Activated CD4-positive, alpha-beta T cell treated with anti-CD3 and anti-CD28 coated beads, Interleukin-2, amount 50 U/mL, for 4 hours (primary cell): ENCODE results near the gene CEP85L.

Source experiments
- DNase-seq, 2 experiments: peaks; one replicate each; pipeline ENCODE4 v3.0.0-alpha.2; 2020

The CEP85L gene

GRCh38 chr6:118574051-118574865 lies 77.1 kb downstream of the CEP85L start:
- no peak for DNase-seq

GRCh38 chr6:118571121-118571520 lies 80.3 kb downstream of the CEP85L start:
- no peak for DNase-seq

DNA sequence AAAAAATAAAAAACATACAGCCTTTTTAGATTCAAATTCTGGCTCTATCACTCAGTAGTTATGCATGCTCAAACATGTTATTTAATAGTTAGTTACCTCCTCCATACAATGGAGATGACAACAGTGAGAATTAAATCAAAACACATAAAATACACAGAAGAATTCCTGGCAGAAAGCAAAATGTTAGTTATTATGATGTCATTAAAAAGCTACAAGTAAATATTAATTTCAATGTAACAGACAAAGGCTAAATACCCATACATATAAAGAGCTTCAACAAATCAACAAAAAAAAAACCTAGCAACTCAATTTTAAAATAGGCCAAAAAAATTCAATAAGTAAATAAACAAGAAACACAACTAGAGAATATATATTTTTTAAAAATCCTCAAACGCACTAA lies 81.9 kb downstream of the CEP85L start:
- DNase-seq: no peak

GRCh38 chr6:118567974-118568373 lies 83.4 kb downstream of the CEP85L start:
- DNase-seq: no peak

- no peak for DNase-seq
These were observed 86.0 kb downstream of the CEP85L start for GRCh38 chr6:118565311-118565960.

DNA sequence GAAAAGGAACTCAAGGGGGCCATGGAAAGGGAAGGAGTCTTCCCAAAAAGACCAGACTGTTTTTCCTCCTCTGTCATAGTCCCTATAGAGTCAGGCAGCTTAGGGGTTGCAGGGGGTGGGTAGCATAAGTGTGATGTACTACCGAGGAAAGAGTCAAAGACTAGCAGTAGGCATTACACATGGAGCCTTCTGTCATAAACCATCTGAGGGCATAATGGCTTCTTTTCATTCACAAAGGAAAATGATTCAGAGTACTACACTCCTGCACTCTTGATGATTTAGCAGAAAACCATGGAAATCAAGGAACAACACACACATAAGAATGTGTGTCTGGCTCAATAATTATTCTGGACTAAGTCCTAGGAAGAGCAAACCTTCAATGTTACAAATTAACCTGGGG lies 88.4 kb downstream of the CEP85L start:
- no peak for DNase-seq

- no peak for DNase-seq
These were observed 89.1 kb downstream of the CEP85L start for GRCh38 chr6:118562248-118562647.

- no peak for DNase-seq
These were observed 91.7 kb downstream of the CEP85L start for GRCh38 chr6:118559659-118560058.

DNA sequence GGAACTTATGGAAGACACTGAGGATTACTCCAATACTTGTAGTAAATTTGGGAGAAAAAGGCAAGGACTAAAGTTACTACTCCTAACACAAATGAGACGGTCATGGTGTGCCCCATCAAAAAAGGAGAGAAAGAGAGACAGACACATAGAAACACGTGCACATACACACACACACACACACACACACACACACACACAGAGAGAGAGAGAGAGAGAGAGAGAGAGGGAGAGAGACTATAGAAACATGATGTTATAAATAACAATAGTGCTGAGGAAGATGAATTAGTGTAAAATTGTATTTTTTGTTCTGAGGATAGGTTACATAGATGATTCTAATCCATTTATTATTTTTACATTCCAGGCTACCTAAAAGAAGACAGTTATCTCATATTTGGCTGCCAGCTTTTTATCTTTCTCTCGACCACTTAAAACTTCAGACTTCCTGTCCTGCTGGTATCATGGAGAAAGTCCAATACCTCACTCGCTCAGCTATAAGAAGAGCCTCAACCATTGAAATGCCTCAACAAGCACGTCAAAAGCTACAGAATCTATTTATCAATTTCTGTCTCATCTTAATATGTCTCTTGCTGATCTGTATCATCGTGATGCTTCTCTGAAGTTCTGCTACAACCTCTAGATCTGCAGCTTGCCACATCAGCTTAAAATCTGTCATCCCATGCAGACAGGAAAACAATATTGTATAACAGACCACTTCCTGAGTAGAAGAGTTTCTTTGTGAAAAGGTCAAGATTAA lies 92.8 kb downstream of the CEP85L start:
- DNase-seq: no peak

DNA sequence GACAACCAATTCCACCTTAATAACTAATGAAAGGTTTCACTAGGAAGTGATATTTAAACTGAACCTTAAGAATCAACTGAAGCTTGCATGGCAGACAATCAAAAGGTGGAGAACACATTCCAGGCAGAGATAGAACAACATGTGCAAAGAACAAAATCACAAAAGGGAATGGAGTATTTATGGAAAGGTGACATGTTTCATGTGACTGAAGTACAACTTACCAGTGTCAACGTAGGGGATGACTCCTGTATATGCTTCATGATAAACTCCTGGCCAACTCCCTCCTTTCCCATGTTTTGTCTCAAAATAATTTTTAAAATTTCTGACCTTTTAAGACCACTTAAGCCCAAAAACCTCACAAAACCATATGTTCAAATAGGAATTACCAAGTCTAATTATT lies 96.7 kb downstream of the CEP85L start:
- no peak for DNase-seq

DNA sequence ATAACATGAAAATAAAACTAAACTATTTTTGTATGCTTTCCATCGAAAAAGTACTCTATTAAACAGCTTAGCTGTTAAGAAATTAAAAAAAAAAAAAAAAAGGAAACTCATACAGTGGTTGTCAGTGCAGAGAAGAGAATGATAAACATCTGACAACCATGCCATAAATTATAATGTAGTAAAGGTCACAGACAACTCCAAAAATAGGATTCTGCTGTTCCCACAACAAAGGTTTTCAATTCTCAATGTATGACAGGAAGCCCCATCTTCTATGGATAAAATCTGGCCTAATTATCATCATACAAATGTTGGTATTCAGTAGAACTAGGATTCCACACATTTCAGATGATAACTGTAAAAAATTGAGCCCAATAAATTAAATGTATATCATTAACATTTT lies 98.3 kb downstream of the CEP85L start:
- no peak for DNase-seq

DNA sequence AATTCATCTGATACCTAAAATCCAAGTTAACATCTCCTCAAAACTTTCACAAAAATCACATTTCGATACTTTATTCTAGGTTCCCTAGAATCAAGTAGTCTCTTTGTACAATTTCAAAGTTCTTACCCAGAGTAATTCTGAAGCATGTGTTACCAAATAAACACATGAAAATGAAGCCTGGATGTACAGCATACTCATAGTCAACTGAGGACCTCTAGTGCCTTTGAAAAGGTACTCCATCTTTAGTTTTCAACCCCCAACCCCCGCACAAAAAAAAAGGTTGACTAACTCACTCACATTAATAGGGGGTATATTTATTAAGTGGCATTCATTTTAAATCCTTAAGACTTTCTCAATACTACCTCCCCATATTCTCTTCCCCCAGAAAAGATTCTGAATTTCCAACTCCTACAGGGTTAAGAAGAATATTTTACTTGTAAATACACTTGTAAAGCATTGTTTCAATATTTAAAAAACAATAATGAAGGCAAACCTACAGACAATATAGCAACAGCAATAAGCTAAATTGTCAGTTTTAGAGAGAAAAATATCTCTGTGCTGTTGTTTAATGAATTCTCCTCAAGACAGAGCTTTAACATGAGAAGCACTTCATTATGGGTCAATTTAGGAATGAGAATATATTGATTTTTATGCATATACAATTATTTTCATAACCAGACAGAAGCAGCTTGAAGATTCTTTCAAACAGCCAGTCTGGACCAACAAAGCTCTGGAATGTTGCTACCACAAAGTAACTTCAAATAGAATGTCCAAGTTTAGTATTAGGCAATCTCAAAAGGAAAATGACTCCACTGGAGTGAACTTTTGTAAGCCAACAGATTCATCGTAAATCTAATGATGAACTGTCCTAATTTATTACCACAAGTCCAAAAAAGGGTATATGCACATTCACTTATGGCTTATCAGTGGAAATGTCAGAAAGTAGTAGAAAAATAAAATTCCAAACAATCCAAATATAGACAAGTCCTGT lies 100.0 kb downstream of the CEP85L start:
- DNase-seq: no peak

DNA sequence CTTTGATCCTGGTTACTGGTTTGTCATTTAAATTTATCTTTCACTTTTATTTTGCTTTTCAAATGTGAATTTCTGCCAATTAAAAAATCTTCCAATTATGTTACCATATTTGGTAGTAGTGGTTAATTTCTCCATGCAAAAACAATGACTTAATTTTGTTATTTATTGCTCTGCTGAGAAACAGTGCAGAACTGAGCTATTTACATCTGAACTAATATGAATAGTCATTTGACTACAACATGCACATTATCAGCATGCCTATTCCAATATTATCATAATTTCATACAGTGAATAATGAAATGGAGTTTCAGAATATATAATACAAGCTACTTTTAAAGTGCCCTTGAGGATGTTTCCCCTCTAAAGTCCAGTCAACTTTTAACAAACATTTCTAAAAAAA lies 102.8 kb downstream of the CEP85L start:
- DNase-seq: no peak

GRCh38 chr6:118548136-118548535 lies 103.3 kb downstream of the CEP85L start, which contains the start of gene PLN:
Gene PLN (plus strand): TSS chr6:118548296. CDS start chr6:118558922, 10,626 bp downstream.
- no peak for DNase-seq

DNA sequence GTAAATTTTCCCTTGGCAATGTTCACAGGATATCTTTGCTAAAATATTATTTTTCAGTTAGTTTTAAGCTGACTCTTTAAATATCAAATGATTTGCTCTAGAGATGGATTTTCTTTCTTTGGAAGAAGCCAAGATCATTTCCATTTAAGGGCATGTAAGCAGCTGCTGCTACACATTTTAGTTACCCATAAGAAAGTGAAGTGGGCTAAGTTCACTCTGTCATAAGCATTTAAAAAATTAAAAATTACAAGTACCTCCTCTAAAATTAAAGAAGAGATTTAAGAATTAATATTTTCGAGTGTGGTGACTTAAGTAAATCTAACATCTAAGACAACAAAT lies 104.5 kb downstream of the CEP85L start:
- no peak for DNase-seq

GRCh38 chr6:118546164-118546879 lies 105.1 kb downstream of the CEP85L start:
- DNase-seq: no peak

DNA sequence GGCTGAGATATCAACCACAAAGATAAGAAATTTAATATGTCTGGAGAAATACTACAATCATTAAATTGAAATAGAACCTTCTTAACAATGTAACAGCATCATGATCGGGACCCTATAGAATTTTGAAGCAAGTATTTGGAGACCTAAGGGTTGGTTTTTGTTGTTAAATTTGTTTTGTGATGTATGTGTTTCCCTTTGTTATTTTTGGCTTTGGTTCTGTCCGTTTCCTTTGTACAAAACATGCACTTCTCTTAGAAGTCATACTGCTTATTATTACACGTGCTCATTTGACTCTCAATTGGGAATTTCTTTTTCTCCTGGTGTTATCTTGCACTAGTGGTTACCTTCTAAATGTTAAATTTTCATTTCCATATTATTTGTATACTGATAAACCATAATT lies 107.3 kb downstream of the CEP85L start:
- no peak for DNase-seq

GRCh38 chr6:118542184-118542952 lies 109.0 kb downstream of the CEP85L start:
- no peak for DNase-seq

- no peak for DNase-seq
These were observed 113.8 kb downstream of the CEP85L start for GRCh38 chr6:118537574-118537973.

GRCh38 chr6:118536478-118536877 lies 114.9 kb downstream of the CEP85L start:
- DNase-seq: no peak
